ENCODE measurements around the gene CCDC69.
"Not testable (repeated sequence)": the region's sequence is repeated elsewhere in the genome, so short reads cannot be mapped to it uniquely, and the experiment has no call there.

CCDC69 gene

DNA sequence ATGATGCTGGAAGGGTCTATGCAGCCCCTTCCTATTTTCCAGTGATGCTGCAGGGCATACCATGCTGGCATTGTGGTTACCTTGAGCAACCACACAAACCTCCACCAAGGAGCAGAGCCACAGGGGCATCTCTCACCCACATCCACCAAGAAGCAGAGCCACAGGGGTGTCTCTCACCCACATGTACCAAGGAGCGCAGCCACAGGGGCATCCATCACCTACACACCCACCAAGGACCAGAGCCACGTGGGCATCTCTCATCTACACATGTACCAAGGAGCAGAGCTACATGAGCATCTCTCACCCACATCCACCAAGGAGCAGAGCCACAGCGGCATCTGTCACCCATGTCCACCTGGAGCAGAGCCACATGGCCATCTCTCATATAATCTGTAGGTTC, 20.3 kb upstream of the CCDC69 start:
- DNase-seq = no peak

DNA sequence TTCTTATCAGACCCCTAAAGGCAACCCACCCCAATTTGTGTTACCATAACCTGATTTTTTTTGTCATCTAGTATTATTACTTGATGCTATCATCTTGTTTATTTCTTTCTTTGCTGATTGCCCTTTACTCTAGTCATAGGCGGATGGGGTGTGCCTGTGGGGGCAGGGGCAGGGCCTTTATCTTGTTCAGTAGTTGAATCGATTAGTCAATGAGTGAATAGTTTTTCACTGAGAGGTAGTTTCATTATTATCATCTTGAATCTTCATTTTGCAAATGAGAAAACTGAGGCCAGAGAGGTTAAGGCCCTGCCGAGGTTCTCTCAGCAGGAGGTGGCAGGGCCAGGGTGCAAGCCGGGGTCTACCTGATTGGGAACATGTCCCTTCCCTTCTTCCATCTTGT, 19.7 kb upstream of the CCDC69 start:
- DNase-seq = no peak

- DNase-seq = no peak
Measured at GRCh38 chr5:151243127-151243526, 19.2 kb upstream of the CCDC69 start.

DNA sequence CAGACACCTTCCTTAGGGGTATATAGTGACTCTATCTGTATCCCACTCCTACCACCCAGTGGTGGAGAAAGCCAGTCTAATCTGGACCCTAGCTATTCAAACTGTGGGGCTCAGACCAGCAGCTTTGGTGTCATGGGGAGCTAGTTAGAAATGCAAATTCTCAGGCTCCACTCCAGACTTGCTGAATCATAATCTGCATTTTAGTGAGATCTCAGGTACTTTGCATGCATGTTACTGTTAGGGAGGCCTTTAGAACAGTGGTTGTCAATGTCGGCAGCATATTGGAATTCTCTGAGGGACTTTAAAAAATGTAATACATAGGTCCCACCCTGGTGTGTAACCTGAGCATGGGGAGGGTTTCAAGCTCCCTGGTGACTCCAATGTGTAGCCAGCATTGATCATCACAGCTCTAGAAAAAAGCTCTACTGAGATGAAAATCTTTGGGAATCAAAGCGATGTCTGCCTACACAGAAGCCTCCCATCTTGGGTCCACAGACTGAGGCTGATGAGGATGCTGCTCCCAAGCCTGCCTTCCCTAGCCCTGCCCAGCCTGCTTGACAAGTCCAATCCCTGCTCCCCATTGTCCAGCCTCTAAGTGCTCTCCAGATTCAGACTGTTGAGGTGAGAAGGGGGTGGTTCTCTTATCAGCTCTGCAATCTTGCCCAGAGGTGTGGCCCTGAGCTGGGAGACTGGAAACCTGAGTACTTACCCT, 17.2 kb upstream of the CCDC69 start:
- DNase-seq = peak; percentile 12

DNA sequence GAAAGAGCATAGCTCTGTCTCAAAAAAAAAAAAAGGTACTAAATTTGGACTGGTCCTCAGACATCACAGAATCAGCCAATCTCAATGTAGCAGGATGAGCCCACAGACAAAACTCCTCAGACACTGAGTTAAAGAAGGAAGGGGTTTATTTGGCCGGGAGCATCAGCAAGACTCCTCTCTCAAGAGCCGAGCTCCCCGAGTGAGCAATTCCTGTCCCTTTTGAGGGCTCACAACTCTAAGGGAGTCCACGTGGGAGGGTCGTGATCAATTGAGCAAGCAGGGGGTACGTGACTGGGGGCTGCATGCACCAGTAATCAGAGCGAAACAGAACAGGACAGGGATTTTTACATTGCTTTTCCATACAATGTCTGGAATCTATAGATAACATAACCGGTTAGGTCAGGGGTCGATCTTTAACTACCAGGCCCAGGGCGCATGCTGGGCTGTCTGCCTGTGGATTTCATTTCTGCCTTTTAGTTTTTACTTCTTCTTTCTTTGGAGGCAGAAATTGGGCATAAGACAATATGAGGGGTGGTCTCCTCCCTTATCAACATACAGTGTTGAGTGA, 16.5 kb upstream of the CCDC69 start:
- DNase-seq = not testable (repeated sequence)

DNA sequence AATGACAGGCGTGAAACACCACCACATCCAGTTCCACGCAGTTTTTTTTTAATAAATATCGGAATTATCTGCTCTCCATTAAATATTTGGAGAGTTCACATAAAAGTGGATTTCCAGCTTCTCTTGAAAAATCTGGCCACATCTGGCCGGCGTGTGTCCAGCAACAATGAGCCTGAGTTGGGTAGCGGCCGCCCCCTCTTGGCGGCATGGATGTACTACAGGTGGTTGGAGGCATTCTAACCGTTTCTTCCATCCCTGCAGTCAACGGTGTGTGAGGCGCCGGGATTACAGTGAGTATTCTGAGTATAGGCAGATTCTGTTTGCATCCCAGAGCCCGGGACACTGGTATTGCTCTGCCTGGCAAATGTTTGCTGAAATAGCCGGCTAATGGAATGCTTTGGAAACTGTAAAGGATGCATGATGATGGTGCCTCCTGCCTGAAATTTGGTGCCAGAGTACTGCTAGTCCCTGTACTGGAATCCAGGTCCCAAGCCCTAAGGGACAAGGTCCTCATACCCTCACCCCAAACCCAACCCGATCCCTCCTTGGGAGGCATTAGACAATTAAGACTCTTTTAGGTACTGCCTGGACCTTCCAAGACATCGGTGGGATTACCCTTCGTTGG, 15.5 kb upstream of the CCDC69 start:
- DNase-seq = peak; percentile 76

DNA sequence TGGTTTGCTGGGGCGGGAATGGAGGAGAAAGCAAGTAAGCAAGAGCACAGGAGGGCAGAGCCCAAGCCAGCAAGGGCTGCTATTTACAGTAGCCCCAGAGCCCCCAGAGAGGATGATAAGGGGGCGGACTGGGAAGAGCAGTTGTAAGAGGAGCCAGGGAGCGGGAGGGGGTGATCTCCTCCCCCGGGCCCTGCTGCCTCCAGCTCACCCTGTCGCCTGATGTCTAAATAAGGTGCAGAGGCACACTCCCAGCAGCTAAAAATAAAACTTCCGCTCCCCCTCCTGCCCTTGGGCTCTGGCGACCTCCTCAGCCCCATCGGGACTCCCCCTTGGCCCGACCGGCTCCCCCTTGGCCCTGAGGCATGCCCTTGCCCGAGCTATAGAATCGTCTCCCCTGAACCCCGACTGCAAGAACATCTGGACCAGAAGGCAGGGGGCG, 14.4 kb upstream of the CCDC69 start:
- no peak for DNase-seq

DNA sequence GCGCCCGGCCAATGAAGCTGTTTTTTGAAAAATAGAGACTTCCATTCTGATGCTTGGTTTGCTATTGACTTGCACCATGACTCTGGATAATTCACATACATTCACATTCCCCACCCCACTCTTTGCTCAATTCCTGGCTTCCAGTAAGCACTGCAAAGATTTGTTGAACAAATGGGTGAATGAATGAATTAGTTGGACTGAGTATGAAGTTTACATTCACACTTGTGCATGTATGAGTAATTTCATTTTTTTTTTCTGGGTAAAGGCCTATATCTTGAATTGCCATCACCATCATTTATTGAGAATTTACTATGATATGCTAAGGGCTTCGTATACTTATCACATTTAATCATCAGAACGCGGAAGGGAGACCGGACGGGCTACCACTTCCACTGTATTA, 13.8 kb upstream of the CCDC69 start:
- no peak for DNase-seq

DNA sequence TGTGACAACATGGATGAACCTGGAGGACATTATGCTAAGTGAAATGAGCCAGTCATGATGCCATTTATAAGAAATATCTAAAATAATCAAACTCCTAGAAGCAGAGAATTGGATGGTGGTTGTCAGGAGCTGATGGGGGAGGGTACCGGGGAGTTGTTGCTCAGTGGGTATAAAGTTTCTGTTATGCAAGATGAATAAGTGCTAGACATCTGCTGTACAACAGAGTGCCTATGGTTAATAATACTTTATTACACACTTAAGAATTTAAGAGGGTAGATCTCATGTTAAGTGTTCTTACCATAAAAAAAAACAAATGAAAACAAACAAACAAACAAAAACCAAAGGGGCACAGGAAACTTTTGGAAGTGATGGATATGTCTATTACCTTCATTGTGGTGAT, 13.0 kb upstream of the CCDC69 start:
- no peak for DNase-seq

- not testable (repeated sequence) for DNase-seq
Measured at GRCh38 chr5:151235239-151235571, 11.3 kb upstream of the CCDC69 start.

- peak; percentile 70 for DNase-seq
Measured at GRCh38 chr5:151234476-151235238, 10.8 kb upstream of the CCDC69 start.

DNA sequence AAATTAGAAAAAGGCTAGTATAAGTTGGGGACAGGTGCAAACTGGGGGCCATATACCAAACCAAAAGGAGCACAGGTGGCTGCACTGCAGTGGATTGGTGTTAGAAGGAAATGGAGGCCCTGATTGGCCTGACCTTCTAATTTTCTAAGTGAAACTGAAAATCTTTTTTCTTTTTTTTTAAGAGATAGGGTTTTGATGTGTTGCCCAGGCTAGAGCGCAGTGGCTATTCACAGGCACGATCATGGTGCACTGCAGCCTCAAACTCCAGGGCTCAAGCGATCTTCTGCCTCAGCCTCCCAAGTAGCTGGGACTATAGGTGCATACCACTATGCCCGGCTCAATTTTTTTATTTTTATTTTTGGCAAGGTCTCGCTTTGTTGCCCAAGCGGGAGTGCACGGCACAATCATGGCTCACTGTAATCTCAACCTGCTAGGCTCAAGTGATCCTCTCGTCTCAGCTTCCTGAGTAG, 9.8 kb upstream of the CCDC69 start:
- DNase-seq = no peak

DNA sequence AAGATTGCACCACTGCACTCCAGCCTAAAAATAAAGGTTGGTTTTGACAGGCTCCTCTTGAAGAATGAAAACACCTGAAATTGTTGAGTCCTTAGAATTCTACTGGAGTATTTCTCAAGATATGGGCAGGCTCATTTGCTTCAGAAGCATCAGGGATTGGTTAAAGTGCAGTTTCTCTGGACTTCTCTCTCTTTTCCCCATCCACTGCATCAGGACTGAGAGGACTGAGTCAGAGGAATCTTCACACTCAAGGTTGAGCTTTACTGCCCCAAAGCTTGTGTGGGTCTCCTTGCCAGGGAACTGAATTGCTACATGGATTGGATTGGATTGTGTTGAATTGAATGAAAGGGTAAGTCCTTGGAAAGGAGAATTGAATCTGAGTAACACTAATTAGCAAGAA, 7.5 kb upstream of the CCDC69 start:
- DNase-seq = no peak

DNA sequence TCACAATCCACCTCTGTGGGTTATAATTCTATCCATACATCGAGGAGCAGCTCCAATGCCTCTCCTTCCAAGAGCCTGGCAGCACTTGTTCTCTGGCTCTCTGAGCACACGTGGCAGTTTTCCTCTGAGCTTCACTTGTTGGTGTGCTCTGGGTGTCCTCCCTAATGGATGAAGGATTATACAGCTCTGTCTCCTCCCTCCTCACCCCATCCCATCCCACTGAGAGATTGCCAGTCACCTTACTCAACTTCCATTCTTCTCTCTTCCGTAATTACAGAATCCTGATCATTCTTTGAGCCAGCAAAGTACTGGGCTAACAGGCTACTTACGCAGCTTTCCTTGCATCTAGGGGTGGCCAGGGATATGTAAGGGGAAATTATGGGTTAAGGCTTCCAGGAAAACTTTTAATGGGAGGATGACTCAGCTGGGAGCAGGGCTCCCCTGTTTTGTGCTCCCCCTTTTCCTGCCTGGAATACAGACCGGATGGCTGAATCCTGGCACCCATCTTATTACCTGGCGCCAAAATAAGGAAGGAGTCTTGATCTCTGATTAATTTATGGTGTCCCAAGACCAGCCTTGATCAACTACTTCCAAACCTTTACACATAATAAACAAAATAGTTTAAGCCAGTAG, 6.3 kb upstream of the CCDC69 start:
- no peak for DNase-seq

DNA sequence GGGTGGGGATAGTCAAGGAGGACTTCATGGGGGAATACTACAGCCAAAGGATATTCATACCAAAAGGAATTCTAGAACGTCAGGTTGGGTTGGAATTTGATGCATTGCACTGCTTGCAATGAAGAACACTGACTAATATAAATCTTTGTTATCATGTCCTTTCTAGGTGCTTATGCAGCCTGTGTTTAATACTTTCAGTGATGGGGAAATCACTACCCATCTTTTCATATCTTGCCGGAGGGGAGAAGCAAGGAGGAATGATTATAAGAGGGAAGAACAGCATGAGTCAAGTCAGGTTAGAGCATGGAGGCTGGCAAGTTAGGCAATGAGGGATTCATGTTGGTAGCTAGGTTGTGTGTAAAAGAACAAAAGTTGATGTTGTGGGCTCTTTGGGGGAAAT, 5.1 kb upstream of the CCDC69 start:
- no peak for DNase-seq

DNA sequence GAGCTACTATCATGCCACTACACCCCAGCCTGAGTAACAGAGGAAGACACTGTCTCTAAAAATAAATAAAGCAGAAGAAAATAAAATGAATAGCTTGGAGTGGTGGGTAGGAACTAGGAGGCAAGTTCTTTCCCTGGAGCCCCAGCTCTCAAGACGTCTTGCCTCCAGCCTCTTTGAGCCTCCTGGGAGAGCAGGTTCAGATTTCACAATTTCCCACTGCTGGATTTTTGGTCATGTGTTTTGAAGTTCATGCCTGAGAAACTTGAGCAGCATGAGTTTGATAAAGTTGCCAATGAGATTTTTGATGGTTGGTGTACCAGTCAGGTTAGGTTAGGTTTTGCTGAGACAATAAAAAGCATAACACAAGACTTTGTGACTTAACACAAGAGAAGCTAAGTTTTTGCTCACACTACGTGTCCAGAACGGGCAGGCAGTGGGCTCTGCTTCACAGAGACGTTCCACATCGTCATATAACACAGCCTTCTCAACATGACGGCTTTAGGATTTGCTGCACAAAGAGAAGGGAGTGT, 4.1 kb upstream of the CCDC69 start:
- DNase-seq = no peak

- DNase-seq = no peak
Measured at GRCh38 chr5:151225475-151225874, 1.6 kb upstream of the CCDC69 start.

DNA sequence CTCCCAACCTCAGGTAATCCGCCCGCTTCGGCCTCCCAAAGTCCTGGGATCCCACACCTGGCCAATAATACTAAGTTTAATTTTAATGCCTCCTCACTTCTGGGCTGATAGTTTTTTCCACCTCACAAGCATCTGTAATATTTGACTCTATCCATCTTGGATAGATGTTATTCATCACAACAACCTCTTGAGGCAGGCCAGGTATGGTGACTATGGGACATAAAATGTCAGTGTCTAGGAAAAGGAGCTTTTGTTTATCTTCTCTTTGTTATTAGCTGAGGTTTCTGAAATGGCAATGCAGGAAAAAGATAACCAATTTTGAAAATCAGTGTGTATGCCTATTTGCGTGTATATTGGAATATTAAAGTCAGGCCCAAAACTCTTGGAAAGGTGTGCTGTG, 1.2 kb upstream of the CCDC69 start:
- peak; percentile 28 for DNase-seq

- peak; percentile 56 for DNase-seq
Measured at GRCh38 chr5:151224372-151224771, 480 bp upstream of the CCDC69 start.

- peak; percentile 90 for DNase-seq
Measured at GRCh38 chr5:151222790-151223446, 974 bp downstream of the CCDC69 start.

DNA sequence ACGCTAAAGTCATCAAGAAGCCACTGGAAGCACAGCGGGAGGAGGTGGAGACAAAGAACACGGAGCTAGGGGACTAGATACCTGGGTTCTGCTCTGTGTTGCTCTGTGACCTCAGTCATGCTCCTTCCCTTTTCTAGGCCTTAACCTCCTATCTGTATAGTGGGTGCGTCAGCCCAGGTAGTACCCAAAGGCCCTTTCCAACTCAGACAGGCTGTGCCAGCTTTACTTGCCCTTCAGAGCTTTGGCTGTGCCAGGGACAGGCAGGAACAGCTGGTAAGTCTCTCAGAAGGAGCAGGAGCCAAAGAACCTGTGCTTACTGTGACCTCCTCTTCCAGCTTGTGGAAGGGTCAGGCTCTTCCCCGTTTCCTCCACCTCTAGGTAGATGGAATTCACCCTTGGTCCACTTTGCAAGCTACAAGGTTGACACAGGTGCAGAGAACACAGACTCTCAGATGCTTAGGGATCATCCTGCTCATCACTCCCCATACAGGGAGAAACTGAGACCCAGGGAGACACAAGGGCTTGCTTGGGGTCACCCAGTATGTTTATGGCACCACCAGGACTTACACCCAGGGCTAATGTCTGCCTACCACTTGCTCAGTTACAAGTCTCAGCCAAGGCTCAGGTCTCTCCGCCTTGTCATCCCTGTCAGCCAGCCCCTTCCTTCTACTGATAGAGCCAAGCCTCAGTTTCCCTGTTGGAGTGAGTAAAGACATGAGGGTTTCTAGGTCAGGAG, 1.7 kb downstream of the CCDC69 start:
- DNase-seq = peak; percentile 13

DNA sequence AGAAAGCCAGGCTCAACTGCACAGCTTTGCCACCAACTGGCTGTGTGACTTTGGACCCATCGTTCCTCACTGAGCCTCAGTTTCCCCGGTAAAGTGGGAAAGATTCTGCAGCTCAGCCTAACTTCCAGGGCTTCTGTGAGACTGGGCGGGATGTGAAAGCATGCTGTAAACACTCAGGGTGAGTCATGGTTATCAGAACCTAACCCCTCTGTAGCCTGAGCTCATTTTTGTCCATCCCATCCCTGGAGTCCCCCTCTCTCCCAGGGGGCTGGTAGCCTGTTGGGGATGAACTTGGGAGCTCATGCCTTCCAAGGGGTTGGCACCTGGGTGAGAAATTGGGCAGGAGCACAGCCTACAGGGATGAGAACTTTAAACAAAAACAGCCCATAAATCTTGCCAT, 2.3 kb downstream of the CCDC69 start:
- peak; percentile 50 for DNase-seq

All from hematopoietic multipotent progenitor cell treated with erythropoietin and hydrocortisone succinate and interleukin-3 and kit ligand, for 6 days (in vitro differentiated cells).